ENCODE data around the gene HSF4.

HSF4 gene

DNA sequence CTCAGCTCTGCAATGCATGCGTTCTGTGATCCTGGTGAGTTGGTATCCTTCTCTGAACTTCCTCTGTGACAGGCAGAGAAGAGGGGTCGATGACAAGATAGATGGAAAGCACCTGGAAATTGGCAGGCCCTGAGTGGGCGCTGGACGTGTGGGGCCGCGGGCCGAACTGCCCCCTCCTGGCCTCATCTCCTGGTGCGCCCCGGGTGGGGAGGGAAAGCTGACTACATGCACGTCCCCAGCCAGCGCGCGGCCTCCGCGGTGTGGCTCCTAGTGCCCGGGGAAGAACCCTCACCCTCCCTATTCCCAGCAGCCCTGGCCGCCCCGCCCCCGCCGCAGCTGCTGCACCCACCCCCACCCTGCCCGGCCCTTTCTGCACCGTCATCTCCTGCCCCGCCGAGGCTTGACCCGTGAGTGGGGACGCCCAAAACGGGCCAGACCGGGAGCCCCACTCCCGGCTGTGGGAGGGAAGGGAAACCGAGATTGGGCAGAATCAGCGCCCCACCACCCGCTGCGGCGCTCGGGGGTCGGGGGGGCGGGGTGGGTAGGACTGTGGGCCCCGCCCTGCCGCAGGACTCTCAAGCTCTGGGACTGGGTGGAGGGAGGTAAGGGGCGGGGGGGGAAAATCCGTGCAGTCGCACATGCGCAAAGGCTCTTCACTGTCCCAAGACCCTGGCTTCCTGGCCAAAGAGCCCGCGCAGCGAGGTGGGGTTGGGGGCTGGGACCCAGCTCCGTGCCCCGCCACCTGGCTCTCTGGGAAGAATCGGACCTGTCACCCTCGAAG lies 5.8 kb downstream of the HSF4 start, which contains the start of gene NOL3:
NOL3 (plus strand) TSS at position 371 of the 781 bp plus-strand sequence.
- peak; percentile 71 for DNase-seq (ENCODE audit: low read depth)
- H3K4me3 ChIP-seq (ENCODE audit: low read depth, low read length): peak within 1 kb of the TSS; percentile 28
- TF ChIP-seq POLR2A (IDR thresholded peaks at IDR 0.05; ENCODE audit: extremely low read depth, insufficient read length): peak; percentile 22
- TF ChIP-seq, protein P1, sequence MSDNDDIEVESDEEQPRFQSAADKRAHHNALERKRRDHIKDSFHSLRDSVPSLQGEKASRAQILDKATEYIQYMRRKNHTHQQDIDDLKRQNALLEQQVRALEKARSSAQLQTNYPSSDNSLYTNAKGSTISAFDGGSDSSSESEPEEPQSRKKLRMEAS (IDR thresholded peaks at IDR 0.05; ENCODE audit: low read depth, low read length): no peak

- TF ChIP-seq, protein P2, sequence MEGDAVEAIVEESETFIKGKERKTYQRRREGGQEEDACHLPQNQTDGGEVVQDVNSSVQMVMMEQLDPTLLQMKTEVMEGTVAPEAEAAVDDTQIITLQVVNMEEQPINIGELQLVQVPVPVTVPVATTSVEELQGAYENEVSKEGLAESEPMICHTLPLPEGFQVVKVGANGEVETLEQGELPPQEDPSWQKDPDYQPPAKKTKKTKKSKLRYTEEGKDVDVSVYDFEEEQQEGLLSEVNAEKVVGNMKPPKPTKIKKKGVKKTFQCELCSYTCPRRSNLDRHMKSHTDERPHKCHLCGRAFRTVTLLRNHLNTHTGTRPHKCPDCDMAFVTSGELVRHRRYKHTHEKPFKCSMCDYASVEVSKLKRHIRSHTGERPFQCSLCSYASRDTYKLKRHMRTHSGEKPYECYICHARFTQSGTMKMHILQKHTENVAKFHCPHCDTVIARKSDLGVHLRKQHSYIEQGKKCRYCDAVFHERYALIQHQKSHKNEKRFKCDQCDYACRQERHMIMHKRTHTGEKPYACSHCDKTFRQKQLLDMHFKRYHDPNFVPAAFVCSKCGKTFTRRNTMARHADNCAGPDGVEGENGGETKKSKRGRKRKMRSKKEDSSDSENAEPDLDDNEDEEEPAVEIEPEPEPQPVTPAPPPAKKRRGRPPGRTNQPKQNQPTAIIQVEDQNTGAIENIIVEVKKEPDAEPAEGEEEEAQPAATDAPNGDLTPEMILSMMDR (IDR thresholded peaks at IDR 0.05; ENCODE audit: low read depth, low read length): no peak
- TF ChIP-seq, protein P1 (IDR thresholded peaks at IDR 0.05; ENCODE audit: low read depth, low read length): no peak
- TF ChIP-seq MYC (IDR thresholded peaks at IDR 0.05; ENCODE audit: low read depth, low read length) (no peak), POLR2A (IDR thresholded peaks at IDR 0.05; ENCODE audit: extremely low read depth, insufficient read length) (no peak)
- no peak overlapping the region for H3K4me3 ChIP-seq (ENCODE audit: low read depth, low read length)
- DNase-seq (ENCODE audit: low read depth): no peak
These were observed 6.6 kb downstream of the HSF4 start for GRCh38 chr16:67170949-67171649.

DNA sequence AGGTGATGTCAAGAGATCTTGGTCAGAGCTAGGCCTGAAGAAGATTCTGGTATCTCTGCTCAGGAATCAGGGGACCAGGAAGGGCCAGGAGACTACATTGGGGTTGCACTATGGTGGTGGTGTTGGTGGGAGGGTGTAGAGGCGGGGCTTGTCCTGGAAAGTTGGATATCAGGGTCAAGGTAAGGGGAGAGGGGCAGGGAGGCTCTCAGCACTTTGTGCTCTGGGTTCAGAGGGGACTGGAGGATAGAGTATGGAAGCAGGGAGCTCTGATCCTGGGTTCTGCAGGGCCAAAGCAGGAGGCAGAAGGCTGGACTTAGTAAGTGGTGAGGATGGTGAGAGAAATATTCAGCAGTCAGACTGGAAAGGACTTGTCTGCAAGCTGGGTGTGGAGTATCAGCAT lies 8.8 kb downstream of the HSF4 start:
- TF ChIP-seq, protein P1 (IDR thresholded peaks at IDR 0.05; ENCODE audit: low read depth, low read length): no peak
- no peak for TF ChIP-seq MYC (IDR thresholded peaks at IDR 0.05; ENCODE audit: low read depth, low read length)
- no peak for TF ChIP-seq POLR2A (IDR thresholded peaks at IDR 0.05; ENCODE audit: extremely low read depth, insufficient read length)
- TF ChIP-seq, protein P2 (IDR thresholded peaks at IDR 0.05; ENCODE audit: low read depth, low read length): no peak
- no peak for DNase-seq (ENCODE audit: low read depth)

GRCh38 chr16:67173808-67174705 lies 9.5 kb downstream of the HSF4 start:
- TF ChIP-seq, protein P1 (IDR thresholded peaks at IDR 0.05; ENCODE audit: low read depth, low read length): peak; percentile 46; the same call in 1 of the 2 replicates
- no peak; the same call in 1 of the 2 replicates for TF ChIP-seq MYC (IDR thresholded peaks at IDR 0.05; ENCODE audit: low read depth, low read length)
- TF ChIP-seq, protein P2 (IDR thresholded peaks at IDR 0.05; ENCODE audit: low read depth, low read length): peak; percentile 5
- peak; percentile 38 for TF ChIP-seq POLR2A (IDR thresholded peaks at IDR 0.05; ENCODE audit: extremely low read depth, insufficient read length)
- H3K4me3 ChIP-seq (ENCODE audit: low read depth, low read length): peak overlapping the region; percentile 34
- DNase-seq (ENCODE audit: low read depth): peak; percentile 88

More for the DNA sequence above, 8.8 kb downstream of the HSF4 start:
- no peak overlapping the region for H3K4me3 ChIP-seq (ENCODE audit: low read depth, low read length)

GRCh38 chr16:67174706-67175231 lies 10.2 kb downstream of the HSF4 start:
- TF ChIP-seq MYC (IDR thresholded peaks at IDR 0.05; ENCODE audit: low read depth, low read length): no peak
- TF ChIP-seq, protein P1 (IDR thresholded peaks at IDR 0.05; ENCODE audit: low read depth, low read length): no peak
- TF ChIP-seq POLR2A (IDR thresholded peaks at IDR 0.05; ENCODE audit: extremely low read depth, insufficient read length): no peak
- TF ChIP-seq, protein P2 (IDR thresholded peaks at IDR 0.05; ENCODE audit: low read depth, low read length): no peak
- no peak for DNase-seq (ENCODE audit: low read depth)
- no peak overlapping the region for H3K4me3 ChIP-seq (ENCODE audit: low read depth, low read length)
